ENCODE results near the gene CDY2A.
"Not testable (repeated sequence)": the region's sequence is repeated elsewhere in the genome, so short reads cannot be mapped to it uniquely, and the experiment has no call there.

GRCh38 chrY:18073464-18073863 is 47.9 kb downstream of the CDY2A start:
- not testable (repeated sequence) for TF ChIP-seq TAF1, POLR2AphosphoS5, POLR2A, POU2F2 (IDR thresholded peaks at IDR 0.05; ENCODE audit: low read depth, low read length)

Data from GM12891 (cell line).